Neural cell (in vitro differentiated cells): ENCODE results near the gene RRM1. TPM values are rescaled to one million over a fixed set of nuclear protein-coding genes. Genes with fewer than 3 reads are reported as not detected.

Source experiments
- H2AFZ ChIP-seq: fragments of 200-600, 300-800 bp; sonication (generic), shearing (Covaris generic); 2 replicates; pipeline ENCODE4 v1.6.0; 2014; ENCODE audit warnings: low read depth, mild to moderate bottlenecking, antibody characterized with exemption, low read length, moderate library complexity
- H3F3A ChIP-seq: fragments of 200-600 bp; shearing (Covaris generic); 2 replicates; pipeline ENCODE4 v1.6.1; 2016; ENCODE audit warnings: mild to moderate bottlenecking, moderate library complexity, mixed read lengths, antibody characterized with exemption, low read length; ENCODE audit not compliant: insufficient read depth, poor library complexity, severe bottlenecking
- H3K27ac ChIP-seq: fragments of 200-600, 300-800 bp; sonication (generic), shearing (Covaris generic); 2 replicates; pipeline ENCODE4 v1.5.1; 2014; ENCODE audit warnings: mild to moderate bottlenecking, low read length, moderate library complexity
- H3K27me3 ChIP-seq: fragments of 300-800, 200-600 bp; sonication (generic), shearing (Covaris generic); 2 replicates; pipeline ENCODE4 v1.6.0; 2014; ENCODE audit warnings: mild to moderate bottlenecking, low read depth, low read length, moderate library complexity; ENCODE audit not compliant: insufficient read depth
- H3K36me3 ChIP-seq: fragments of 300-800, 200-600 bp; sonication (generic), shearing (Covaris generic); 2 replicates; pipeline ENCODE4 v1.5.1; 2014; ENCODE audit warnings: mild to moderate bottlenecking, antibody characterized with exemption, low read length, moderate library complexity; ENCODE audit not compliant: insufficient read depth
- H3K4me2 ChIP-seq: fragments of 300-800, 200-600 bp; sonication (generic), shearing (Covaris generic); 2 replicates; pipeline ENCODE4 v1.6.0; 2014; ENCODE audit warnings: mild to moderate bottlenecking, low read length
- H3K4me3 ChIP-seq: fragments of 300-800, 200-600 bp; sonication (generic), shearing (Covaris generic); 2 replicates; pipeline ENCODE4 v1.5.1; 2014; ENCODE audit warnings: mild to moderate bottlenecking, low read length, moderate library complexity
- H3K79me2 ChIP-seq: fragments of 200-600 bp; shearing (Covaris generic); replicated peaks from 2 replicates; pipeline ENCODE4 v1.6.0; 2014; ENCODE audit warnings: mild to moderate bottlenecking, low read length, moderate library complexity; ENCODE audit not compliant: insufficient read depth
- H3K9ac ChIP-seq: fragments of 300-800, 200-600 bp; sonication (generic), shearing (Covaris generic); 2 replicates; pipeline ENCODE4 v1.6.1; 2016; ENCODE audit warnings: mild to moderate bottlenecking, low read length, mixed read lengths
- H3K9me2 ChIP-seq: fragments of 200-600 bp; shearing (Covaris generic); 2 replicates; pipeline ENCODE4 v1.6.1; 2016; ENCODE audit warnings: mild to moderate bottlenecking, low read length, mixed read lengths; ENCODE audit not compliant: insufficient read depth
- H3K9me3 ChIP-seq: fragments of 200-600, 300-800 bp; sonication (generic), shearing (Covaris generic); 2 replicates; pipeline ENCODE4 v1.6.1; 2016; ENCODE audit warnings: mild to moderate bottlenecking, mixed run types, low read length, moderate library complexity, mixed read lengths
- H4K20me1 ChIP-seq: fragments of 200-600 bp; shearing (Covaris generic); 2 replicates; pipeline ENCODE4 v1.6.1; 2016; ENCODE audit warnings: mild to moderate bottlenecking, mixed run types; ENCODE audit not compliant: insufficient read depth
- EP300 ChIP-seq: fragments of 450-650 bp; conservative IDR thresholded peaks from 2 replicates; pipeline ENCODE4 v1.6.1; 2014; ENCODE audit warnings: antibody characterized with exemption, mild to moderate bottlenecking, moderate library complexity; ENCODE audit not compliant: poor library complexity, severe bottlenecking
- EZH2 ChIP-seq: fragments of 200-600, 300-800 bp; shearing (Covaris generic), sonication (generic); IDR thresholded peaks from 2 replicates; pipeline ENCODE4 v1.6.1; 2014; ENCODE audit warnings: antibody characterized with exemption, low read length, borderline replicate concordance, mild to moderate bottlenecking; ENCODE audit not compliant: insufficient read depth, poor library complexity, severe bottlenecking
- MXI1 ChIP-seq: fragments of 450-650 bp; conservative IDR thresholded peaks from 2 replicates; pipeline ENCODE4 v1.6.1; 2014; ENCODE audit warnings: antibody characterized with exemption, mild to moderate bottlenecking; ENCODE audit not compliant: poor library complexity, severe bottlenecking
- POLR2AphosphoS5 ChIP-seq: IDR thresholded peaks from 2 replicates; pipeline ENCODE4 v1.6.1; 2012
- RAD21 ChIP-seq: fragments of 450-650 bp; conservative IDR thresholded peaks from 2 replicates; pipeline ENCODE4 v1.6.1; 2014; ENCODE audit warnings: antibody characterized with exemption, mild to moderate bottlenecking, moderate library complexity
- SMC3 ChIP-seq: fragments of 450-650 bp; conservative IDR thresholded peaks from 2 replicates; pipeline ENCODE4 v1.6.1; 2014; ENCODE audit warnings: antibody characterized with exemption, mild to moderate bottlenecking, moderate library complexity; ENCODE audit not compliant: poor library complexity
- TAF1 ChIP-seq: IDR thresholded peaks from 2 replicates; pipeline ENCODE4 v1.6.1; 2012; ENCODE audit warnings: low read depth
- polyA plus RNA-seq: library from polyadenylated mRNA; depleted of rRNA; stranded (reverse); fragments of >200 nt; gene quantifications from 2 replicates; pipeline ENCODE4 v1.2.3, GENCODE V29; 2014
- TF ChIP-seq, protein P1 (sequence below): fragments of 450-650 bp; IDR thresholded peaks from 2 replicates; pipeline ENCODE4 v1.5.1; 2014; ENCODE audit warnings: antibody characterized with exemption, mild to moderate bottlenecking, moderate library complexity; ENCODE audit not compliant: poor library complexity, severe bottlenecking
- TF ChIP-seq, protein P2 (sequence below): IDR thresholded peaks from 2 replicates; pipeline ENCODE4 v1.6.1; 2012; ENCODE audit warnings: borderline replicate concordance

The RRM1 gene
- polyA plus RNA-seq, 1 donor from 2014 or later, result 65.9 TPM

DNA sequence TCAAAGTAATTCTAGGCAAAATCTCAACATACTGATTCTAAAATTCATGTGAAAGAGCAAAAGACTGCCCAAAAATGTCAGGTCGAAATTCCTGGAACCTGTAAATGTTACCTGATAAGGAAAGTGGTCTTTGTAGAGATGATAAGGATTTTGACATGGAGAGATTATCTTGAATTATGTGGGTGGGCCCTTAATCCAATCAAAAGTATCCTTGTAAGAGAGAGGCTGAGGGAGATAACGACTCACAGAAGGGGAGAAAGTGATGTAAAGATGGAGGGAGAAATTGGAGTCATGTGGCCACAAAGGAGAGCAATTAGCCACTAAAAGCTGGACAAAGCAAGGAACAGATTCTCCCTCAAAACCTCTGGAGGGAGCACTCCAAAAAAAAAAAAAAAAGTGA lies 20.5 kb downstream of the RRM1 start:
- Histone ChIP-seq H3K9me3 (no peaks in the 10 kb centered on the region), H3K27me3 (no peaks in the 10 kb centered on the region), H3K9me2 (no peaks in the 10 kb centered on the region), H2AFZ (no peak overlapping the region), H3F3A (no peaks in the 10 kb centered on the region), H4K20me1 (no peaks in the 10 kb centered on the region), H3K4me3 (no peak overlapping the region), H3K4me2 (no peak overlapping the region), H3K9ac (no peak overlapping the region), H3K36me3 (peaks cover 4% of the 10 kb centered on the region), H3K27ac (no peak overlapping the region), H3K79me2 (no peaks in the 10 kb centered on the region)
- no peak for TF ChIP-seq SMC3
- TF ChIP-seq EP300, result no peak
- TF ChIP-seq, protein P1, sequence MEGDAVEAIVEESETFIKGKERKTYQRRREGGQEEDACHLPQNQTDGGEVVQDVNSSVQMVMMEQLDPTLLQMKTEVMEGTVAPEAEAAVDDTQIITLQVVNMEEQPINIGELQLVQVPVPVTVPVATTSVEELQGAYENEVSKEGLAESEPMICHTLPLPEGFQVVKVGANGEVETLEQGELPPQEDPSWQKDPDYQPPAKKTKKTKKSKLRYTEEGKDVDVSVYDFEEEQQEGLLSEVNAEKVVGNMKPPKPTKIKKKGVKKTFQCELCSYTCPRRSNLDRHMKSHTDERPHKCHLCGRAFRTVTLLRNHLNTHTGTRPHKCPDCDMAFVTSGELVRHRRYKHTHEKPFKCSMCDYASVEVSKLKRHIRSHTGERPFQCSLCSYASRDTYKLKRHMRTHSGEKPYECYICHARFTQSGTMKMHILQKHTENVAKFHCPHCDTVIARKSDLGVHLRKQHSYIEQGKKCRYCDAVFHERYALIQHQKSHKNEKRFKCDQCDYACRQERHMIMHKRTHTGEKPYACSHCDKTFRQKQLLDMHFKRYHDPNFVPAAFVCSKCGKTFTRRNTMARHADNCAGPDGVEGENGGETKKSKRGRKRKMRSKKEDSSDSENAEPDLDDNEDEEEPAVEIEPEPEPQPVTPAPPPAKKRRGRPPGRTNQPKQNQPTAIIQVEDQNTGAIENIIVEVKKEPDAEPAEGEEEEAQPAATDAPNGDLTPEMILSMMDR, result no peak
- TF ChIP-seq MXI1, result no peak
- no peak for TF ChIP-seq TAF1
- TF ChIP-seq EZH2, result no peak
- TF ChIP-seq, protein P2, sequence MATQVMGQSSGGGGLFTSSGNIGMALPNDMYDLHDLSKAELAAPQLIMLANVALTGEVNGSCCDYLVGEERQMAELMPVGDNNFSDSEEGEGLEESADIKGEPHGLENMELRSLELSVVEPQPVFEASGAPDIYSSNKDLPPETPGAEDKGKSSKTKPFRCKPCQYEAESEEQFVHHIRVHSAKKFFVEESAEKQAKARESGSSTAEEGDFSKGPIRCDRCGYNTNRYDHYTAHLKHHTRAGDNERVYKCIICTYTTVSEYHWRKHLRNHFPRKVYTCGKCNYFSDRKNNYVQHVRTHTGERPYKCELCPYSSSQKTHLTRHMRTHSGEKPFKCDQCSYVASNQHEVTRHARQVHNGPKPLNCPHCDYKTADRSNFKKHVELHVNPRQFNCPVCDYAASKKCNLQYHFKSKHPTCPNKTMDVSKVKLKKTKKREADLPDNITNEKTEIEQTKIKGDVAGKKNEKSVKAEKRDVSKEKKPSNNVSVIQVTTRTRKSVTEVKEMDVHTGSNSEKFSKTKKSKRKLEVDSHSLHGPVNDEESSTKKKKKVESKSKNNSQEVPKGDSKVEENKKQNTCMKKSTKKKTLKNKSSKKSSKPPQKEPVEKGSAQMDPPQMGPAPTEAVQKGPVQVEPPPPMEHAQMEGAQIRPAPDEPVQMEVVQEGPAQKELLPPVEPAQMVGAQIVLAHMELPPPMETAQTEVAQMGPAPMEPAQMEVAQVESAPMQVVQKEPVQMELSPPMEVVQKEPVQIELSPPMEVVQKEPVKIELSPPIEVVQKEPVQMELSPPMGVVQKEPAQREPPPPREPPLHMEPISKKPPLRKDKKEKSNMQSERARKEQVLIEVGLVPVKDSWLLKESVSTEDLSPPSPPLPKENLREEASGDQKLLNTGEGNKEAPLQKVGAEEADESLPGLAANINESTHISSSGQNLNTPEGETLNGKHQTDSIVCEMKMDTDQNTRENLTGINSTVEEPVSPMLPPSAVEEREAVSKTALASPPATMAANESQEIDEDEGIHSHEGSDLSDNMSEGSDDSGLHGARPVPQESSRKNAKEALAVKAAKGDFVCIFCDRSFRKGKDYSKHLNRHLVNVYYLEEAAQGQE, result no peak
- TF ChIP-seq RAD21, result no peak
- no peak for TF ChIP-seq POLR2AphosphoS5

DNA sequence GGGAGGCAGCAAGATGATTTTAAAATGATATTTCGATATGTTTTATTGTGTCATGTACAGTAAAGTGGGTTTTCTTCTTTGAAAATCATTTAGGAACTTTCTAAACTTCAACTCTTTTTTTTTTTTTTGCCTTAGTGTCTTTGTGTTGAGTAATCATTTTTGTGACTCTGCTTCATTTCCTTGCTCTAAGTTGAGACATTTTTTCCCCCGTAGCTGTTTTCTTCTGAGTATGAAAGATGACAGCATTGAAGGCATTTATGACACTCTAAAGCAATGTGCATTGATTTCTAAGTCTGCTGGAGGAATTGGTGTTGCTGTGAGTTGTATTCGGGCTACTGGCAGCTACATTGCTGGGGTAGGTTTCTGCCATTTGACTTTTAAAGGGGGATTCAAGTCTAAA lies 23.5 kb downstream of the RRM1 start:
- H3K36me3 ChIP-seq, result peaks cover 2% of the 10 kb centered on the region

More for the DNA sequence above, 23.5 kb downstream of the RRM1 start:
- Histone ChIP-seq H3K27ac (no peak overlapping the region), H3F3A (no peaks in the 10 kb centered on the region), H3K4me2 (no peak overlapping the region), H3K27me3 (no peaks in the 10 kb centered on the region), H3K9ac (no peak overlapping the region), H3K9me2 (no peaks in the 10 kb centered on the region), H4K20me1 (no peaks in the 10 kb centered on the region), H2AFZ (no peak overlapping the region), H3K4me3 (no peak overlapping the region), H3K79me2 (no peaks in the 10 kb centered on the region), H3K9me3 (no peaks in the 10 kb centered on the region)
- TF ChIP-seq, protein P2, result no peak
- no peak for TF ChIP-seq SMC3
- TF ChIP-seq, protein P1, result no peak
- no peak for TF ChIP-seq EP300
- no peak for TF ChIP-seq RAD21
- no peak for TF ChIP-seq EZH2
- no peak for TF ChIP-seq TAF1
